Measurements from ENCODE around the gene PLOD1.

DNA sequence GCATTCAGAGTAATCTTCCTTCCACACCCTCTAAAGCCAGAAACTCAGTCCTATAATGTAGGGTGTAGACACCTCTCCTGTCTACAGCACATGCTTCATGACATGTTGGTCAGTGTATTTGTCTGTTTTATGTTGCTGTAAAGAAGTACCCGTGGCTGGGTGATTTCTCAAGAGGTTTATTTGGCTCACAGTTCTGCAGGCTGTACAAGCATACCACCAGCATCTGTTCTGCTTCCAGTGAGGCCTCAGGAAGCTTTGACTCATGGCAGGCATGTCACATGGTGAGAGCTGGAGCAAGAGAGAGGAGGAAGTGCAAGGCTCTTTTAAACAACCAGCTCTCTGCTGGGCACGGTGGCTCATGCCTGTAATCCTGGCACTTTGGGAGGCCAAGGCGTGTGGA is 12.1 kb downstream of the PLOD1 start:
- TF ChIP-seq CEBPB (IDR thresholded peaks at IDR 0.05) (no peak), FOSL2 (IDR thresholded peaks at IDR 0.05) (no peak), FOSL2 (CRISPR knock-in tag; IDR thresholded peaks at IDR 0.05) (no peak)
- TF ChIP-seq, protein P1, sequence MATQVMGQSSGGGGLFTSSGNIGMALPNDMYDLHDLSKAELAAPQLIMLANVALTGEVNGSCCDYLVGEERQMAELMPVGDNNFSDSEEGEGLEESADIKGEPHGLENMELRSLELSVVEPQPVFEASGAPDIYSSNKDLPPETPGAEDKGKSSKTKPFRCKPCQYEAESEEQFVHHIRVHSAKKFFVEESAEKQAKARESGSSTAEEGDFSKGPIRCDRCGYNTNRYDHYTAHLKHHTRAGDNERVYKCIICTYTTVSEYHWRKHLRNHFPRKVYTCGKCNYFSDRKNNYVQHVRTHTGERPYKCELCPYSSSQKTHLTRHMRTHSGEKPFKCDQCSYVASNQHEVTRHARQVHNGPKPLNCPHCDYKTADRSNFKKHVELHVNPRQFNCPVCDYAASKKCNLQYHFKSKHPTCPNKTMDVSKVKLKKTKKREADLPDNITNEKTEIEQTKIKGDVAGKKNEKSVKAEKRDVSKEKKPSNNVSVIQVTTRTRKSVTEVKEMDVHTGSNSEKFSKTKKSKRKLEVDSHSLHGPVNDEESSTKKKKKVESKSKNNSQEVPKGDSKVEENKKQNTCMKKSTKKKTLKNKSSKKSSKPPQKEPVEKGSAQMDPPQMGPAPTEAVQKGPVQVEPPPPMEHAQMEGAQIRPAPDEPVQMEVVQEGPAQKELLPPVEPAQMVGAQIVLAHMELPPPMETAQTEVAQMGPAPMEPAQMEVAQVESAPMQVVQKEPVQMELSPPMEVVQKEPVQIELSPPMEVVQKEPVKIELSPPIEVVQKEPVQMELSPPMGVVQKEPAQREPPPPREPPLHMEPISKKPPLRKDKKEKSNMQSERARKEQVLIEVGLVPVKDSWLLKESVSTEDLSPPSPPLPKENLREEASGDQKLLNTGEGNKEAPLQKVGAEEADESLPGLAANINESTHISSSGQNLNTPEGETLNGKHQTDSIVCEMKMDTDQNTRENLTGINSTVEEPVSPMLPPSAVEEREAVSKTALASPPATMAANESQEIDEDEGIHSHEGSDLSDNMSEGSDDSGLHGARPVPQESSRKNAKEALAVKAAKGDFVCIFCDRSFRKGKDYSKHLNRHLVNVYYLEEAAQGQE (IDR thresholded peaks at IDR 0.05), result no peak

All from A549 (cell line).